Memory B cell (primary cell): ENCODE measurements around the gene PAIP2B.
"Not testable (repeated sequence)": the region's sequence is repeated elsewhere in the genome, so short reads cannot be mapped to it uniquely, and the experiment has no call there.

Experiments
- ATAC-seq: fragments of 150-1000 bp; cut with Tn5 transposase; 2 replicates; pipeline ENCODE4 v1.10.0; 2021; ENCODE audit warnings: low read depth, mild to moderate bottlenecking, moderate library complexity
- DNase-seq, 2 donors: peaks; one replicate each; pipeline ENCODE4 v3.0.0; 2022; ENCODE audit warnings: low spot score in 2 of 2
- H3K27ac Mint-ChIP-seq: one replicate; pipeline ENCODE4 v1.8.0; 2022; ENCODE audit warnings: mild to moderate bottlenecking, moderate library complexity, mixed read lengths
- H3K27me3 Mint-ChIP-seq: one replicate; pipeline ENCODE4 v1.8.0; 2022; ENCODE audit warnings: mixed read lengths
- H3K36me3 Mint-ChIP-seq: one replicate; pipeline ENCODE4 v1.8.0; 2022; ENCODE audit warnings: mild to moderate bottlenecking, mixed read lengths
- H3K4me1 Mint-ChIP-seq: one replicate; pipeline ENCODE4 v1.8.0; 2022; ENCODE audit warnings: mixed read lengths
- H3K4me3 Mint-ChIP-seq: one replicate; pipeline ENCODE4 v1.8.0; 2022; ENCODE audit warnings: mild to moderate bottlenecking, moderate library complexity, mixed read lengths
- H3K9me3 Mint-ChIP-seq: one replicate; pipeline ENCODE4 v1.8.0; 2022; ENCODE audit warnings: mixed read lengths

The PAIP2B gene

DNA sequence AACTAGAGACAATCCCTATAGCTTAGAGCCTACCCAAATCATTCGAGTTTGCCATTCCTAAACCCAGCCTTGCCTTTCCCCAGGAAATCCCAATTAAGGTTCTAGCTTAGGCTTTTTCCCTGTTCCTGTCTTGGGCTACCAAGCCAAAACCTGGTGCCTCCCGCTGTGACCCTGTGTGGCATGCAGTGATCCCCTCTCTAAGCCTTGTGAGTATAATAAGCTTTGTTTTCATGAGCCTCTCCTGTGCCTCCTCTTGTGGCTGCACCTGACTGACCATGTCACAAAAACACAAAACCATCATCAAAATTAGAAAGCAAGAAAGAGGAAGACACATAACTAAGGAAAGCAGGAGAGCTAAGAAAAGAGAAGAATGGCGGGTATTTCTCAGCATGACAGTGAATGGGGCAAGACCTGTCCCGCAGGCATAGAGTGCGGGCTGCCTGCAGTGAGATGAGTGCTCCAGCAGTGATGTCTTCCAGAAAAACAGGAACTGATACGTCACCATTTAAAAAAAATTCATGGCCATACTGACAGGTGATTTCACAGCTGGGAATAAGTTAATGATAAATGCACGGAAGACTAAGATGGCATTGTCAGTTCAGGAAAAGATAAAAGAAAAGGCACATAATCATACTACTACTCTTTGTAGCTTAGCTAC is 9.2 kb upstream of the PAIP2B start:
- Mint-ChIP-seq H3K27me3 (peaks cover 5% of the 10 kb centered on the region), H3K36me3 (no peaks in the 10 kb centered on the region), H3K4me3 (peak overlapping the region; percentile 62), H3K4me1 (peaks cover 13% of the 10 kb centered on the region), H3K27ac (peak overlapping the region; percentile 42), H3K9me3 (peaks cover 3% of the 10 kb centered on the region)
- DNase-seq (no peak), ATAC-seq (peak; percentile 93)

DNA sequence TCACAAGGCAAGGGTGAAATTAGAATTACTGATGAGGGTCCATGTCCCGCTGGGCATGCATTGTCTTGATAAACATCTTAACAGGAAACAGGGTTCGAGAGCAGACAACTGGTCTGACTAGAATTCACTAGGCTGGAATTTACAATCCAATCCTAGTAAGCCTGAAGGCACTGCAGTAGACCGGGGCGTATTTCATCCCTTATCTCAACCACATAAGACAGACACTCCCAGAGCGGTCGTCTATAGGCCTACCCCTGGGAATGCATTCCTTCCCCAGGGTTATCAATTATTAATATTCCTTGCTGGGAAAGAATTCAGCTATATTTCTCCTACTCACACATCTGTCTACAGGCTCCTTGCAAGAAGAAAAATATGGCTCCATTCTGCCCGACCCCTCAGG is 6.2 kb upstream of the PAIP2B start:
- not testable (repeated sequence) for H3K9me3 Mint-ChIP-seq, H3K27me3 Mint-ChIP-seq, H3K27ac Mint-ChIP-seq, H3K4me3 Mint-ChIP-seq, H3K36me3 Mint-ChIP-seq, DNase-seq, ATAC-seq
- peaks cover 11% of the 10 kb centered on the region for H3K4me1 Mint-ChIP-seq

DNA sequence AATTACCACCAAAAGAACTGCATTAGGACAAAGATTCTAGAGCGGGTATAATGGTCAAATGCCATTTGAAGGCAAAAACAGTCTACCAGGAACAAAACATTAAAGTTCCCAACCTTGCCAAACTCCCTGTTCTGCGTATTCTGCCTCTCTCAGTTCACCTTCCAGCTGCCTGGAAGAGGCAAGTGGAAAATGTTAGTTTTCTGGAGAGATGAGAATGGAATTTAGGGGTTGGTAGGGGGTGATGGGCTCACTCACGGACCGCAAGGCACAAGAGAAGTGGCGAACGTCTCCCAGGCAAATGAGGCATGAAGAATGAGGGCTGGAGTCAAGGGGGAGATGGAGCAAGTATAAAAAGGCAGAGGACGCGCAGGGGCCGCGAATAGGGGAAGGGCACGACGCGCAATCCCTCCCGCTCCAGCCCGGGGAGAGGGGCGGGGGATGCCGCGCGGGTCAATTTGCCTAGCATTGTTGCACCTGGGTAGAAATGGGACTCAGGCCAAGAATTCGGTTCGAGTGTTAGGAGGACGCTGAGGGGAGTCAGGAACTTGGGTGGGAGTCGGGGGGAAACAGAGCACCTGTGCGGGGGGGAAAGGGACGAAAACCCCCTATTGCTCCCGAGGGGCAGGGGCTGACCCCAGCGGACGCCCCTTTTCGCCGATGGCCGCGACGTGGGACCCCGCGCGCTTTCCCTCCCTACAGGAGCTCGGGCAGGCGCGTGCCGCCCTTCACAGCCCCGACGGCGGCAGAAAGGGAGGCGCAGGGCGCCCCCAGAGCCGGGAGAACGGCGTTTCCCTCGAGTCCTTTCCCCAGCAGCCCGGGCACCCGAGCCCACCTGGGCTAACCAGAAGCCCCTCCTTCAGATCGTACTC is 573 bp downstream of the PAIP2B start:
- H3K27ac Mint-ChIP-seq = peak overlapping the region; percentile 80
- peak overlapping the region; percentile 95 for H3K4me3 Mint-ChIP-seq
- DNase-seq = no peak
- H3K9me3 Mint-ChIP-seq = no peaks in the 10 kb centered on the region
- H3K27me3 Mint-ChIP-seq = no peaks in the 10 kb centered on the region
- H3K4me1 Mint-ChIP-seq = peaks cover 17% of the 10 kb centered on the region
- peaks cover 4% of the 10 kb centered on the region for H3K36me3 Mint-ChIP-seq
- peak; percentile 18 for ATAC-seq

DNA sequence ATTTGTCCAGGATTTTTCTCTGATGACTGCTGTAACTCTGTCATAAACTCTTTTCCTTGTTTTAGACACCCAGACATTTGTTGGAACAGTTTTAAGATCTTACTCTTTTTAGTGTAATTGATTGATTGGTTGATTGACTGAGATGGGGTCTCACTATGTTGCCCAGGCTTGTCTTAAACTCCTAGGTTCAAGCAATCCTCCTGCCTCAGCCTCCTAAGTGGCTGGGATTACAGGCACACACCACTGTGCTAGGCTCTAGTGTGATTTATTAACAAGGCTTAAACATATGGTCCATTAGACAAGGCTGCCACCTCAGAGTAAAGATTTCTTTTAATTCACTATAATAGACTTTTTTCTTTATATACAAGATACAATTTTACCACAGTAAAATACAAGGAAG is 2.0 kb downstream of the PAIP2B start:
- peaks cover 8% of the 10 kb centered on the region for H3K36me3 Mint-ChIP-seq
- no peak overlapping the region for H3K27ac Mint-ChIP-seq
- DNase-seq (no peak), ATAC-seq (no peak)
- peaks cover 26% of the 10 kb centered on the region for H3K4me1 Mint-ChIP-seq
- no peak overlapping the region for H3K4me3 Mint-ChIP-seq
- no peaks in the 10 kb centered on the region for H3K9me3 Mint-ChIP-seq
- no peaks in the 10 kb centered on the region for H3K27me3 Mint-ChIP-seq

DNA sequence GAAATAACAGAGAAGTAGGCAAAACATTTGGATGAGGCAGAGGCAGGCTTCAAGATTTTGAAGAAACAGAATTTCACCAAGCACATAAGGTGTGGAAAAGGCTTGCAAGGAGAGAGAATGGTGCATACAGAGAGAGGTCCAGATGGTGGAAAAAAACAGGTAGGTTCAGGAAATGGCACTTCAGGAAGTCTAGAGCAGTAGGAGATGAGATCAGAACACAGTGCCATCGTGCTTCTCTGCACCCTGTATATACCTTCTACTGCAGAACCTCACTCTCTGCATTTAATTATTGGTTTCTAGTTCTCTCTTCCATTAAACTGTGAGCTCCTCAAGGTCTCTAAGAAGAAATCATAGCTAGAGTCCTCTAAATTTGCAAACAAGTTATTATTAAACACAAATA is 2.4 kb downstream of the PAIP2B start:
- ATAC-seq = no peak
- DNase-seq = no peak
- Mint-ChIP-seq H3K9me3 (no peaks in the 10 kb centered on the region), H3K36me3 (peaks cover 9% of the 10 kb centered on the region), H3K4me1 (peaks cover 29% of the 10 kb centered on the region), H3K4me3 (no peak overlapping the region), H3K27me3 (no peaks in the 10 kb centered on the region), H3K27ac (no peak overlapping the region)

DNA sequence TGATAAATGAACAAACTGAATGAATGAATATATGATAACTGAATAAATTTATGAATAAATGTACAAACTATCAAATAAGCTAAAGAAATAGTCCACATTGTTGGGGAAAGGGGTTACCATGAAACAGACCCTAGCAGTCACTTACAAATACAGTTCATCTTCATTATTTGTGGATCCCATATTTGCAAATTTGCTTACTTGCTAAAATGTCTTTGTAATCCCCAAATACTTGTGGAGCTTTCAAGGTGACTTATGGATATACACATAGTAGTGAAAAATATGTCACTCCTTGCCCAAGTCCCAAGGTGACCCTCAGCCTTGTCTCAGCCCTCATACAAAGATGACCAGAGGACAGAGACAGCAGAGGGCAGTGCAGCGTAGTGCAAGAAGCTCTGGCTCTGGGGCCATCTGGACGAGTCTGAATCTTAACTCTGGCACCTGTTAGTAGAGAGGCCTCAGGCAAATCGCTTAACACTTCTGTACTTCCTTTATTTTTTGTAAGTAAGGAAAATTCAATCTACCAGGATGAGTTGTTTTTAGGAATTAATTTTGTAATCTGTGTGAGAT is 3.1 kb downstream of the PAIP2B start:
- no peak overlapping the region for H3K4me3 Mint-ChIP-seq
- DNase-seq (no peak), ATAC-seq (no peak)
- no peak overlapping the region for H3K27ac Mint-ChIP-seq
- H3K36me3 Mint-ChIP-seq = peaks cover 9% of the 10 kb centered on the region
- H3K27me3 Mint-ChIP-seq = no peaks in the 10 kb centered on the region
- H3K9me3 Mint-ChIP-seq = no peaks in the 10 kb centered on the region
- peaks cover 29% of the 10 kb centered on the region for H3K4me1 Mint-ChIP-seq

DNA sequence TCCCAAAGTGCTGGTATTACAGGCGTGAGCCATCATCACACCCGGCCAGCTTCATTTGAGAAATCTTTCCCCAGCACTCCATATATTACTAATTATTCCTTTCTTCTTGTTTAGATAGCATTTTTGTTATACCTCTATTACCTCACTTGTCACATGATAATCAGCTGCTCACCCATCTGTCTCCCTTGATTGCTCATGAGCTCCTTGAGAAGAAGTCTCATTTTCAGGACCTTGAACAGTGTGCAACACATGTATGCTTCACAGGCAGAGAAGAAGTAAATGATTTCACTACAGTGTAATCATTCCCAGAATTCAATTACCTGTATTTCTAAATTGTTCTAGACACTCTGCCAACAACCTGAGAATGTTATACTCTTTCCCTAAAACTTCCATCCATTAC is 6.2 kb downstream of the PAIP2B start:
- DNase-seq (no peak), ATAC-seq (peak; percentile 43)
- no peaks in the 10 kb centered on the region for H3K27me3 Mint-ChIP-seq
- H3K4me1 Mint-ChIP-seq = peaks cover 25% of the 10 kb centered on the region
- peaks cover 9% of the 10 kb centered on the region for H3K36me3 Mint-ChIP-seq
- no peak overlapping the region for H3K27ac Mint-ChIP-seq
- no peak overlapping the region for H3K4me3 Mint-ChIP-seq
- H3K9me3 Mint-ChIP-seq = no peaks in the 10 kb centered on the region

DNA sequence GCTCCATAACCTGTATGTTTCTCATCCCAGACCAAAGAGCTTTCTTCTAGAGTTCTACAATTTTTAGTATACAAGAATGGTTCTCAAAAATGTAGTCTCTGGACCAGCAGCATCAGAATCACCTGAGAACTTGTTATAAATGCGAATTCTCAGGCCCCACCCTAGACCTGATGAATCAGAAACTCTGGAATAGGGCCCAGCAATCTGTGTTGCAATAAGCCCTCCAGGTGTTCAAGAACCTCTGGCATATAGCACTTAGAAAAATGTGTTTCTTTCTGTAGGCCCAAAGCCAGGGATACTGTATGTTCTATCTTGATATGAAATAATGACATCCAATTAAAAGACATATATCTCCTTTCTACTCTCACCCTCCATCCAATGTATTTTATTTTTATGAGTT is 10.4 kb downstream of the PAIP2B start:
- peaks cover 18% of the 10 kb centered on the region for H3K4me1 Mint-ChIP-seq
- H3K9me3 Mint-ChIP-seq = no peaks in the 10 kb centered on the region
- H3K4me3 Mint-ChIP-seq = no peak overlapping the region
- no peak overlapping the region for H3K27ac Mint-ChIP-seq
- H3K36me3 Mint-ChIP-seq = peaks cover 5% of the 10 kb centered on the region
- no peak for DNase-seq
- no peaks in the 10 kb centered on the region for H3K27me3 Mint-ChIP-seq
- ATAC-seq = no peak

DNA sequence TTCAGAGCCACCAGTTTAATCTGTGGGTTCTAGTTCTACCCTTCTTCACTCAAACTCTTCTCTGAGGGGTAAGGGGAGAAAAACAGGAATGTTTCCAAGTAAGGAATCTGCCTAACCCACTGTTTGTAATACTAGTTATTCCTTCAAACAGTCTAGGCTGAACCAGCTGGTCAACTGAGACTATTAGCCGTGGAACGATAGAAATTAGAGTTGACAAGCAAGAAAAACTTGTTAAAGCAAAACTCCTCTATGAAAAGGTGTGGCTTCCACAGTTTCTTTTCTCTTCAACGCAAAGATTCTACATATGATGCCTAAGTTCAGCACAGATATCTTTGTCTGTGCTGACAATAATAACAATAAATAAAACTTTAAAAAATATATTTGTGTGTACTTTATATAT is 11.5 kb downstream of the PAIP2B start:
- Mint-ChIP-seq H3K4me3 (no peak overlapping the region), H3K27me3 (no peaks in the 10 kb centered on the region), H3K36me3 (peaks cover 2% of the 10 kb centered on the region), H3K4me1 (peaks cover 9% of the 10 kb centered on the region), H3K9me3 (no peaks in the 10 kb centered on the region), H3K27ac (no peak overlapping the region)
- no peak for ATAC-seq
- DNase-seq = no peak

DNA sequence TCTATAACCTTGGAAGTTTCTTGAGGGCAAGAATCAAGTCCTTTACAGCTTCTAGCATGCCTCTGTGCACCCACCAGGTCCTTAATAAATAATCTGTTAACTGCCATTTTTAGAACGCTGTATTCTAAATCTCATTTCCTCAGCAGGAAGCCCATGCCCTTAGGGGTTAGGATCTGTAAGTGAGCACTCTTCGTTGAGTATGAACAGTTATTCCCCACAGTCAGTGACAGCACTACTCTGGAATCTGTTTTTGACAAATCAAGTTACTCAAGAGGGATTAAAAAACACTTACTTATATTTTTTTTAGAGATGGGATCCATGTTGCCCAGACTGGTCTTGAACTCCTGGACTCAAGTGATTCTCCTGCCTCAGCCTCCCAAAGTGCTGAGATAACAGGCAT is 14.6 kb downstream of the PAIP2B start:
- Mint-ChIP-seq H3K27me3 (no peaks in the 10 kb centered on the region), H3K4me3 (no peak overlapping the region), H3K4me1 (peaks cover 5% of the 10 kb centered on the region), H3K27ac (no peak overlapping the region), H3K36me3 (peaks cover 8% of the 10 kb centered on the region), H3K9me3 (no peaks in the 10 kb centered on the region)
- ATAC-seq (no peak), DNase-seq (no peak)

DNA sequence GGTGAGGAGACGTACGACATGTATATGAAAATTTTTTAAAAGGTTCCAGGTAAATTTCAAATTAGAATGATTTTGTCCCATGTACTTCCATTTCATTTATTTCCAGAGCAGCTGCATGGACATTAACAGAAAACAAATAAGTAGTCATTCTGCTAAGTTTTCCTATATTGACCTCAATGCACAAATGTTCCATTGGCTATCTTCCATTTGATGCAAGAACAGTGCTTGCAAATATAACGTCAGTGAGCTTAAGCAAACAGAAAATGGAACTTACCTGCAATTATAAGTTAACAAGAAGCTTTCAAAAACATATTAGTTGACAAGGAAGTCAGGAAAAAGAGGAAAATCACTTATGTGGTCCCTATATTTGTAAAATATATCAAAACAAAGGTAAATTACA is 16.6 kb downstream of the PAIP2B start:
- DNase-seq (no peak), ATAC-seq (no peak)
- Mint-ChIP-seq H3K36me3 (peaks cover 10% of the 10 kb centered on the region), H3K4me1 (peaks cover 5% of the 10 kb centered on the region), H3K9me3 (no peaks in the 10 kb centered on the region), H3K27me3 (no peaks in the 10 kb centered on the region), H3K27ac (no peak overlapping the region), H3K4me3 (no peak overlapping the region)

DNA sequence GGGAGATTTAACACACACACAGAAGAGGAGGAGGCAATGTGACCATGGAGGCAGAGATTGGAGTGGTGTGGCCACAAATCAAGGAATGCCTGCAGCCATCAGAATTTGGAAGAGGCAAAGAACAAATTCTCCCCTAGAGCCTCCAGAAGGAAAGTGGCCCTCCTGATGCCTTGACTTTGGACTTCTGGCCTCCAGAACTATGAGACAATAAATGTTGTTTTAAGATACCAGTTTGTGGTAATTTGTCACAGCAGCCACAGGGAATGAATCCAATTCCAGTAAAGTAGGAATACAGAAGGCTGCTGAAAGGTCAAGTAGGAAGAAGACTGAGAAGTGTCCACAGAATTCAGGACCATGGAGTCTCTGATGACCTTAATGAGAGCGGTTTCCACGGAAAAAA is 18.1 kb downstream of the PAIP2B start:
- Mint-ChIP-seq H3K4me3 (no peak overlapping the region), H3K27ac (no peak overlapping the region), H3K4me1 (peaks cover 3% of the 10 kb centered on the region), H3K9me3 (no peaks in the 10 kb centered on the region), H3K36me3 (peaks cover 13% of the 10 kb centered on the region), H3K27me3 (no peaks in the 10 kb centered on the region)
- ATAC-seq (no peak), DNase-seq (no peak)

DNA sequence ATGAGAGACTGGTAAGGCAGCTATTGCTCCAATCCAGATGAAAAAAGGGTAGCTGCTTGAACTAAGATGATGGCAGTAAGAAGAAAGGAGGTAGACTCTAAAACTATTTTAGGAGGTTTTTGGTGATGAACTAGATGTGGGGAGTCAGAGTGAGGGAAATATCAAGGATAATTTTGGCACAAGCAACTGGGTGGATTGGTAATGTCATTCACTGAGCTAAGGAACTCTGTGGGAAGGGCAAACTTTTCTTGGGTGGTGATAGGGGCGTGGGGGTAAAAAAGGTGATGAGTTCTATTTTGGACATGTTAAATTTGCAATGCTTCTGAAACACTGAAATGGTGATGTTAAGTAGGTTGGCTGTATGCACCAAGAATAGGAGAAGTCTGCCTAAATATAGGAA is 19.3 kb downstream of the PAIP2B start:
- no peak overlapping the region for H3K27ac Mint-ChIP-seq

DNA sequence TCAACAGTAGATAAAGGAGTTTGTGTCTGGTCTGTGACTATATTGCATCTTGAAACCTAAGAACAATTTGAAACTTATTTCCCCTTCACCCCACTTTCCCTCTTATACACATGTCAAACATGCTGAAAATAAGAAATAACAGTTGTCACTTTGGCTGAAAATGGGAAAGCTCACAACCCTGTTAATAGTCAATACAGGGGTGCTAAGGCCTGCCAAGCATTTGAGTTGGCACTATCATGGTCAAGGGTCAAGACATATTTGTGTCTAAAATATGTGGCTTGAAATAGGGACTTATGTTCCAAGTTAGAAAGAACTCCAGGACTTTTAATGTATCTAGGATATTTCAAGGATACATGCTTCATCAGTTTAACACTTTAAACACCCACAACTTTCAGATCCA is 20.6 kb downstream of the PAIP2B start:
- ATAC-seq (no peak), DNase-seq (no peak)
- Mint-ChIP-seq H3K9me3 (no peaks in the 10 kb centered on the region), H3K4me1 (no peaks in the 10 kb centered on the region), H3K27me3 (no peaks in the 10 kb centered on the region), H3K4me3 (no peak overlapping the region), H3K36me3 (peaks cover 22% of the 10 kb centered on the region), H3K27ac (no peak overlapping the region)

More for the DNA sequence above, 19.3 kb downstream of the PAIP2B start:
- H3K9me3 Mint-ChIP-seq = no peaks in the 10 kb centered on the region
- no peaks in the 10 kb centered on the region for H3K4me1 Mint-ChIP-seq
- no peak overlapping the region for H3K4me3 Mint-ChIP-seq
- ATAC-seq (no peak), DNase-seq (no peak)
- H3K27me3 Mint-ChIP-seq = no peaks in the 10 kb centered on the region
- peaks cover 13% of the 10 kb centered on the region for H3K36me3 Mint-ChIP-seq
